HT-29 (cell line): ENCODE data around the gene TMPRSS7. TPM values are rescaled to one million over a fixed set of nuclear protein-coding genes. Genes with fewer than 3 reads are reported as not detected.
A peak's percentile ranks its signal among the peaks of the same experiment; 100 is the strongest.

Source experiments
- DNase-seq: peaks from one replicate; pipeline ENCODE4 v3.0.0-alpha.2; 2015; ENCODE audit warnings: low spot score
- small RNA-seq: library from RNA; depleted of rRNA; stranded (forward); fragments of <200 nt; gene quantifications from one replicate; pipeline ENCODE3, GENCODE V24; 2014
- total RNA-seq: library from RNA; depleted of rRNA; stranded (reverse); fragments of >200 nt; shearing (Covaris generic); gene quantifications from 2 replicates; pipeline ENCODE4 v1.2.3, GENCODE V29; 2014; rRNA removed

TMPRSS7 gene
- total RNA-seq, 1 experiment from 2014 or later = not detected

DNA sequence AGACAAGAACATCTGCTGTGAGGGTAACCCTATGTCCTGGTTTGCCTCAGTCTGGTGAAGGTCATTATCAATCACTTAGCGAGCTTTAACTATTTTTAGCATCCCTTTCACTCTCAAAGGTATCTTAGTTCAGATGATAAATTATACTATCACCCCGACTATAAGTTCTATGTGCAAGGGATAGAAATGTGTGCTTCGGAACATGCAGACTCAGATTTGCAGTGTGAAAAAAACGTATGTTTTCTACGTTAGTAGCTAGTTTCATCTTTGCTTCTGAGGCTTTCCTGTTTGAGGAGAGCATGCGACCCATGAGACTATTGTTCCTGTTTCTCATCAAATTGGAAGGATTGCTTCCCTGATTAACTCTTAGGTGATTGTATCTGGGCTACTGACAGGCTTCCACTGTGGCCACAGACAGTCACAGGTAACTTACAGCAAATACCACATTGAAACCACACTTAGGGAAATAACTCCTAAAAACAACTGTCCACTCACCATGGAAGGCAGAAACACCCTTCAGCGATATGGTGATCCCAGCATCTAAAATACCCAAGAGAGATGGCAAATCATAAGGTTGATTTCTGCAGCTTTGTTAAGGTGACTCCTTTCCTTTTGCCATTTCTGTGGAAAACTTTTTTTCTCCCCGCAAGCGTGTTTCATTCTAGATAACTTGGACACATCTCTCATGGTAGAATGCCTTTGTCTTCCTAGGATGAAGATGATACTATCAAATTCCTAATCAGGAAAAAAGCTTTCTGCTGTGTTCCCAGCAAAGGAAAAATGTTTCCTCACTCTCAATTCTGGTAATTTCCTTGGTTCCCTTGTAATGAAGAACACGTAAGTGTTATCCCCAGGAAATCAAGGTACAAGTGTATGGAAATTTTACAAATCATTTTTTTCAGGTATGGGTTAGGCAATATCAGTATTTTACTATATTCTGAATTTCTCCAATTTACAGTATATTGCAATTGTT lies 93.3 kb downstream of the TMPRSS7 start:
- DNase-seq = no peak

DNA sequence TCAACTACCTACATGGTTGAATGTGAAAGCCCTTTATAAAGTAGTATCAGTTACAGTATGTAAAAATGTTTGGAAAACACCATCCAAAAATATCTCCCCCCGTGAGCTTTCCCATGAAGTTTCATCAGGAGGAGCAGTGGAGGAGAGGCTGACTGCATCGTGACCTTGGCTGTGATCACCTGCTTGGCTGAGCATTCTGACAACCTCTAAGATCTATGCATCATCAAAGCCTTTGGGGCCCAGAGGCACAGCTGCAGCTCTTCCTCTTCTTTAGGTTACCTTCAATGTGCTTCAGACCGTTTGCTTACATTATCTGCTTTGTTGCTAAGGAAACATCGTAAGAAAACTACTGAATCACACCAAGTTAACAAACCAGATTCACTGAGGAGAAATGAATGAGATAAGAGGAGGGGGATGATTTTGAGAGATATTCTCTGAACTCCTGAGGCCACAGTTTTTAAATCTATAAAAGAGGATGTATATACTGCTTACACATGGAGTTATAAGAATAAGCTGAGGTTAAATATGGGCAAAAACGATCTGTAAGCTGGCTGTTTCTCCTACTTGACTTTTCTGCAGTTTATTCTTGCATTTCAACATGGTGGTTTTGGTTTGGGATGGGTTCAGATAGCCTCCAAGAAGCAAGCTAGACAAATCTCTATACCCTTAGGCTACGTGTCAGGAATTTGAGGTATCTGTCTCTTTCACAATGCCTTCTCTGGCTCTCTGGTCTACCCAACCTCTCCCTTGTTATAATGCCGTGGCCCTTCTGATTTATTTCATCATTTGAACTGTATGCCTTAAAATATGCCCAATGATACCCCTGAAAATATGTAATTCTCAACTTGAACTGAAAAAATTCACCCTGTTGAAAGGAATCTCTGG lies 94.5 kb downstream of the TMPRSS7 start:
- DNase-seq = peak; percentile 25

DNA sequence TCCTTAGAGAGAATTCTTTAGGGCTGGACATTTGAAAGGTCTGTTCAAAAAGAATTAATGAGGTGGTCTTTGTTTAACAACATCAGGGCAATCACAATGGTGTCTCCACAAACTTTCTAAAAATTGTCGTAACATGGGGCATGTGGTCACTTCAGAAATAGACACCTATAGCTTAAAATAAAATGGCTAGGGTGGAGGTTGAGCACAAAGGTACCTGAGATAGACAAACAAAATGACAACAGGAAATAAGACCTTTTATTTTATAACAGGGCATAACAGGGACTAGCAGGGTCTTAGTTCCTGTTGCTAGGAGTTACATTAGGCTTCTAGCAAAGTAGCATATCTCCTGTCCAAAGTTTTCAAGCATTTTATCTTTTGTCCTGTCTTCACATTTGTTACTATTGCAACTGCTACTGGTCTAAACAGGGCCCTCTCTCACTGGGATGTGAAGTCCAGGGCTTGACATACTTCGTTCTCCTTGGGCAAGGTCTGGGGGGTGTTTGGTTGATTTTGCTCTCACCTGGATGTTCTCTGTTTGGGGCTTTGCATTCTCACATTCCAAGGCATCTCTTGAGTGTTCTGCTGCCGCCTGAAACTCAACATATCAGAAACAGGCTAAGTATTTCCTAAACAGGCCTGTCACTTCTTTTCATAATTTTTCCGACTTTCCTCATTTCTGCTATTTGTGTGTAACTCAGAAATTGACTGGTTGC lies 95.5 kb downstream of the TMPRSS7 start:
- no peak for DNase-seq

DNA sequence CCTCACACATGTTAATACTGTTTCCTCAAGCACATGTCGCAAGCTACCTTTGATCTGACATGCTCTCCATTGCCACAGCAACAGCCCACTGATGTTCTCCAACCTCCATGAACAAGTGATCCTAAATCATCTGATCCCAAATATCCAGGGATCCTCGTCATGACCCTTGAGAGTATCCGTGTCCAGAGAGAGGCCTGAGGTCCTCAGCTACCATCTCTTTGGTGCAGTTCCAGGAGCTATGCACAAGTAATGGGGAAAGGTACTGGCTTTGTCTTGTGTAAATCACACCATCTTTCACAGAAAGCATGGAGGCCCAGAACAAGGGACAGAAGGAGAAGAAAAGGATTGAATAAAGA lies 96.1 kb downstream of the TMPRSS7 start:
- no peak for DNase-seq

Small RNA genes within 50 kb of the gene (small RNA-seq; reads per million reads assigned to genes)
- not detected for gene MIR567

Other genes starting within 250 kb of the TMPRSS7 start
- gene PHLDB2, start 175.5 kb upstream of the TMPRSS7 start, total RNA-seq = 0.21 TPM in 1 of 2 replicates, not detected in the other
- 16.5 and 22.9 TPM in 2 replicates for gene ABHD10, start 55.7 kb upstream of the TMPRSS7 start, total RNA-seq
- gene TAGLN3, start 35.8 kb upstream of the TMPRSS7 start, total RNA-seq = 0.08 TPM in 1 of 2 replicates, not detected in the other
- 14.5 and 17.5 TPM in 2 replicates for gene C3orf52, start 51.7 kb downstream of the TMPRSS7 start, total RNA-seq
- gene GCSAM, start 98.5 kb downstream of the TMPRSS7 start, total RNA-seq = not detected in 2 replicates